ENCODE results near the gene CSTF3. TPM values are rescaled to one million over a fixed set of nuclear protein-coding genes. Genes with fewer than 3 reads are reported as not detected.

Gene CSTF3
- total and polyA plus RNA-seq, 9 of the 15 experiments (the other 6 are each of a cell fraction or from before 2014, with no cell fraction given): 37.0 to 111 (median 61.0) TPM

DNA sequence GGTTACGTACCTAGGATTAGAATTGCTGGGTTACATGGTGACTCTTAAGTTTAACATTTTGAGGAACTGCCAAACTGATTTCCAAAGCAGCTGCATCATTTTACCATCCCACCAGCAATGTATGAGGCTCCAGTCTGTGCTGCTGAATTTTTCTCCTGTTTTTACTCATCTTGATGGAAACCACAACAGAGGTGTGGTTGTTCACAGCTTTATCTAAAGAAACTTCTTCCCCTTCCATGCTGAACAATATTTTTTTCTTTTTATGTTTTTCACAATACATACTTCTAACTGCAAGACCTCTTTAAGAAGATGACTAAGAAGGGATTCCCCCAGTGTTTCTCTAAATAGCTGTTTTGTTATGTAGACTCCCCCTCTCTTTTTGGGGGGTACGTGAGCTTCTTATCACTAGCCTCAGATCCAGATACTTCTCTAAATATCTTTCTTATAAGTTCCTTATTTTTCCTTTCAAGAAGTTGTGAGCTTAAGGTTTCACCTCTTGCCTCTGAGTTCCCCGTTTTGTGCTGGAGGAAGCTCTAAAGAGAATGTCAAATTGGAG lies 97.9 kb downstream of the CSTF3 start (continued):
- TF ChIP-seq, protein P1, sequence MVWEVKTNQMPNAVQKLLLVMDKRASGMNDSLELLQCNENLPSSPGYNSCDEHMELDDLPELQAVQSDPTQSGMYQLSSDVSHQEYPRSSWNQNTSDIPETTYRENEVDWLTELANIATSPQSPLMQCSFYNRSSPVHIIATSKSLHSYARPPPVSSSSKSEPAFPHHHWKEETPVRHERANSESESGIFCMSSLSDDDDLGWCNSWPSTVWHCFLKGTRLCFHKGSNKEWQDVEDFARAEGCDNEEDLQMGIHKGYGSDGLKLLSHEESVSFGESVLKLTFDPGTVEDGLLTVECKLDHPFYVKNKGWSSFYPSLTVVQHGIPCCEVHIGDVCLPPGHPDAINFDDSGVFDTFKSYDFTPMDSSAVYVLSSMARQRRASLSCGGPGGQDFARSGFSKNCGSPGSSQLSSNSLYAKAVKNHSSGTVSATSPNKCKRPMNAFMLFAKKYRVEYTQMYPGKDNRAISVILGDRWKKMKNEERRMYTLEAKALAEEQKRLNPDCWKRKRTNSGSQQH (CRISPR knock-in tag; IDR thresholded peaks at IDR 0.05): no peak
- TF ChIP-seq SMC3 (conservative IDR thresholded peaks at IDR 0.05; ENCODE audit: insufficient read depth, low read depth, low read length) (no peak), SPI1 (IDR thresholded peaks at IDR 0.05; ENCODE audit: borderline replicate concordance, low read depth, low read length) (peak; percentile 28; the same call in 1 of the 2 replicates), ZNF561 (CRISPR knock-in tag; conservative IDR thresholded peaks at IDR 0.05) (no peak), DMBX1 (CRISPR knock-in tag; IDR thresholded peaks at IDR 0.05; ENCODE audit: borderline replicate concordance) (no peak), ZNF436 (CRISPR knock-in tag; IDR thresholded peaks at IDR 0.05) (no peak), DDX20 (tag; IDR thresholded peaks at IDR 0.05; ENCODE audit: low read depth) (no peak), ESRRB (CRISPR knock-in tag; IDR thresholded peaks at IDR 0.05; ENCODE audit: borderline replicate concordance) (no peak)
- TF ChIP-seq, protein P2, sequence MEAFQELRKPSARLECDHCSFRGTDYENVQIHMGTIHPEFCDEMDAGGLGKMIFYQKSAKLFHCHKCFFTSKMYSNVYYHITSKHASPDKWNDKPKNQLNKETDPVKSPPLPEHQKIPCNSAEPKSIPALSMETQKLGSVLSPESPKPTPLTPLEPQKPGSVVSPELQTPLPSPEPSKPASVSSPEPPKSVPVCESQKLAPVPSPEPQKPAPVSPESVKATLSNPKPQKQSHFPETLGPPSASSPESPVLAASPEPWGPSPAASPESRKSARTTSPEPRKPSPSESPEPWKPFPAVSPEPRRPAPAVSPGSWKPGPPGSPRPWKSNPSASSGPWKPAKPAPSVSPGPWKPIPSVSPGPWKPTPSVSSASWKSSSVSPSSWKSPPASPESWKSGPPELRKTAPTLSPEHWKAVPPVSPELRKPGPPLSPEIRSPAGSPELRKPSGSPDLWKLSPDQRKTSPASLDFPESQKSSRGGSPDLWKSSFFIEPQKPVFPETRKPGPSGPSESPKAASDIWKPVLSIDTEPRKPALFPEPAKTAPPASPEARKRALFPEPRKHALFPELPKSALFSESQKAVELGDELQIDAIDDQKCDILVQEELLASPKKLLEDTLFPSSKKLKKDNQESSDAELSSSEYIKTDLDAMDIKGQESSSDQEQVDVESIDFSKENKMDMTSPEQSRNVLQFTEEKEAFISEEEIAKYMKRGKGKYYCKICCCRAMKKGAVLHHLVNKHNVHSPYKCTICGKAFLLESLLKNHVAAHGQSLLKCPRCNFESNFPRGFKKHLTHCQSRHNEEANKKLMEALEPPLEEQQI (IDR thresholded peaks at IDR 0.05): no peak
- TF ChIP-seq, protein P3, sequence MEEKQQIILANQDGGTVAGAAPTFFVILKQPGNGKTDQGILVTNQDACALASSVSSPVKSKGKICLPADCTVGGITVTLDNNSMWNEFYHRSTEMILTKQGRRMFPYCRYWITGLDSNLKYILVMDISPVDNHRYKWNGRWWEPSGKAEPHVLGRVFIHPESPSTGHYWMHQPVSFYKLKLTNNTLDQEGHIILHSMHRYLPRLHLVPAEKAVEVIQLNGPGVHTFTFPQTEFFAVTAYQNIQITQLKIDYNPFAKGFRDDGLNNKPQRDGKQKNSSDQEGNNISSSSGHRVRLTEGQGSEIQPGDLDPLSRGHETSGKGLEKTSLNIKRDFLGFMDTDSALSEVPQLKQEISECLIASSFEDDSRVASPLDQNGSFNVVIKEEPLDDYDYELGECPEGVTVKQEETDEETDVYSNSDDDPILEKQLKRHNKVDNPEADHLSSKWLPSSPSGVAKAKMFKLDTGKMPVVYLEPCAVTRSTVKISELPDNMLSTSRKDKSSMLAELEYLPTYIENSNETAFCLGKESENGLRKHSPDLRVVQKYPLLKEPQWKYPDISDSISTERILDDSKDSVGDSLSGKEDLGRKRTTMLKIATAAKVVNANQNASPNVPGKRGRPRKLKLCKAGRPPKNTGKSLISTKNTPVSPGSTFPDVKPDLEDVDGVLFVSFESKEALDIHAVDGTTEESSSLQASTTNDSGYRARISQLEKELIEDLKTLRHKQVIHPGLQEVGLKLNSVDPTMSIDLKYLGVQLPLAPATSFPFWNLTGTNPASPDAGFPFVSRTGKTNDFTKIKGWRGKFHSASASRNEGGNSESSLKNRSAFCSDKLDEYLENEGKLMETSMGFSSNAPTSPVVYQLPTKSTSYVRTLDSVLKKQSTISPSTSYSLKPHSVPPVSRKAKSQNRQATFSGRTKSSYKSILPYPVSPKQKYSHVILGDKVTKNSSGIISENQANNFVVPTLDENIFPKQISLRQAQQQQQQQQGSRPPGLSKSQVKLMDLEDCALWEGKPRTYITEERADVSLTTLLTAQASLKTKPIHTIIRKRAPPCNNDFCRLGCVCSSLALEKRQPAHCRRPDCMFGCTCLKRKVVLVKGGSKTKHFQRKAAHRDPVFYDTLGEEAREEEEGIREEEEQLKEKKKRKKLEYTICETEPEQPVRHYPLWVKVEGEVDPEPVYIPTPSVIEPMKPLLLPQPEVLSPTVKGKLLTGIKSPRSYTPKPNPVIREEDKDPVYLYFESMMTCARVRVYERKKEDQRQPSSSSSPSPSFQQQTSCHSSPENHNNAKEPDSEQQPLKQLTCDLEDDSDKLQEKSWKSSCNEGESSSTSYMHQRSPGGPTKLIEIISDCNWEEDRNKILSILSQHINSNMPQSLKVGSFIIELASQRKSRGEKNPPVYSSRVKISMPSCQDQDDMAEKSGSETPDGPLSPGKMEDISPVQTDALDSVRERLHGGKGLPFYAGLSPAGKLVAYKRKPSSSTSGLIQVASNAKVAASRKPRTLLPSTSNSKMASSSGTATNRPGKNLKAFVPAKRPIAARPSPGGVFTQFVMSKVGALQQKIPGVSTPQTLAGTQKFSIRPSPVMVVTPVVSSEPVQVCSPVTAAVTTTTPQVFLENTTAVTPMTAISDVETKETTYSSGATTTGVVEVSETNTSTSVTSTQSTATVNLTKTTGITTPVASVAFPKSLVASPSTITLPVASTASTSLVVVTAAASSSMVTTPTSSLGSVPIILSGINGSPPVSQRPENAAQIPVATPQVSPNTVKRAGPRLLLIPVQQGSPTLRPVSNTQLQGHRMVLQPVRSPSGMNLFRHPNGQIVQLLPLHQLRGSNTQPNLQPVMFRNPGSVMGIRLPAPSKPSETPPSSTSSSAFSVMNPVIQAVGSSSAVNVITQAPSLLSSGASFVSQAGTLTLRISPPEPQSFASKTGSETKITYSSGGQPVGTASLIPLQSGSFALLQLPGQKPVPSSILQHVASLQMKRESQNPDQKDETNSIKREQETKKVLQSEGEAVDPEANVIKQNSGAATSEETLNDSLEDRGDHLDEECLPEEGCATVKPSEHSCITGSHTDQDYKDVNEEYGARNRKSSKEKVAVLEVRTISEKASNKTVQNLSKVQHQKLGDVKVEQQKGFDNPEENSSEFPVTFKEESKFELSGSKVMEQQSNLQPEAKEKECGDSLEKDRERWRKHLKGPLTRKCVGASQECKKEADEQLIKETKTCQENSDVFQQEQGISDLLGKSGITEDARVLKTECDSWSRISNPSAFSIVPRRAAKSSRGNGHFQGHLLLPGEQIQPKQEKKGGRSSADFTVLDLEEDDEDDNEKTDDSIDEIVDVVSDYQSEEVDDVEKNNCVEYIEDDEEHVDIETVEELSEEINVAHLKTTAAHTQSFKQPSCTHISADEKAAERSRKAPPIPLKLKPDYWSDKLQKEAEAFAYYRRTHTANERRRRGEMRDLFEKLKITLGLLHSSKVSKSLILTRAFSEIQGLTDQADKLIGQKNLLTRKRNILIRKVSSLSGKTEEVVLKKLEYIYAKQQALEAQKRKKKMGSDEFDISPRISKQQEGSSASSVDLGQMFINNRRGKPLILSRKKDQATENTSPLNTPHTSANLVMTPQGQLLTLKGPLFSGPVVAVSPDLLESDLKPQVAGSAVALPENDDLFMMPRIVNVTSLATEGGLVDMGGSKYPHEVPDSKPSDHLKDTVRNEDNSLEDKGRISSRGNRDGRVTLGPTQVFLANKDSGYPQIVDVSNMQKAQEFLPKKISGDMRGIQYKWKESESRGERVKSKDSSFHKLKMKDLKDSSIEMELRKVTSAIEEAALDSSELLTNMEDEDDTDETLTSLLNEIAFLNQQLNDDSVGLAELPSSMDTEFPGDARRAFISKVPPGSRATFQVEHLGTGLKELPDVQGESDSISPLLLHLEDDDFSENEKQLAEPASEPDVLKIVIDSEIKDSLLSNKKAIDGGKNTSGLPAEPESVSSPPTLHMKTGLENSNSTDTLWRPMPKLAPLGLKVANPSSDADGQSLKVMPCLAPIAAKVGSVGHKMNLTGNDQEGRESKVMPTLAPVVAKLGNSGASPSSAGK (IDR thresholded peaks at IDR 0.05): no peak
